NT2/D1 (cell line): ENCODE results near the gene METTL13.

Experiments used
- DNase-seq: peaks from one replicate; pipeline ENCODE4 v3.0.0-alpha.2; 2011; ENCODE audit warnings: low read depth, low spot score
- H3K27me3 ChIP-seq: 2 replicates; pipeline ENCODE4 v1.6.0; 2011; ENCODE audit warnings: mild to moderate bottlenecking; ENCODE audit not compliant: insufficient read length, insufficient read depth
- H3K36me3 ChIP-seq: 2 replicates; pipeline ENCODE4 v1.6.1; 2011; ENCODE audit warnings: mild to moderate bottlenecking, low read length, mixed read lengths; ENCODE audit not compliant: insufficient read depth, insufficient read length
- H3K4me1 ChIP-seq: 2 replicates; pipeline ENCODE4 v1.5.1; 2011; ENCODE audit not compliant: insufficient read depth, insufficient read length
- H3K4me3 ChIP-seq: 2 replicates; pipeline ENCODE4 v1.5.1; 2011; ENCODE audit warnings: low read depth; ENCODE audit not compliant: insufficient read length
- H3K9ac ChIP-seq: 2 replicates; pipeline ENCODE4 v1.6.0; 2011; ENCODE audit warnings: low read depth; ENCODE audit not compliant: insufficient read length
- H3K9me3 ChIP-seq: 2 replicates; pipeline ENCODE4 v1.5.1; 2011; ENCODE audit warnings: mild to moderate bottlenecking, low read length; ENCODE audit not compliant: insufficient read depth
- SUZ12 ChIP-seq: IDR thresholded peaks from 2 replicates; pipeline ENCODE4 v1.6.1; 2011; ENCODE audit not compliant: insufficient read length, insufficient read depth; ENCODE audit errors: extremely low read depth
- YY1 ChIP-seq: IDR thresholded peaks from 2 replicates; pipeline ENCODE4 v1.6.1; 2011; ENCODE audit not compliant: insufficient read length, insufficient read depth
- ZNF274 ChIP-seq: IDR thresholded peaks from 2 replicates; pipeline ENCODE4 v1.6.1; 2011; ENCODE audit warnings: mild to moderate bottlenecking, low read depth, low read length

Gene METTL13

DNA sequence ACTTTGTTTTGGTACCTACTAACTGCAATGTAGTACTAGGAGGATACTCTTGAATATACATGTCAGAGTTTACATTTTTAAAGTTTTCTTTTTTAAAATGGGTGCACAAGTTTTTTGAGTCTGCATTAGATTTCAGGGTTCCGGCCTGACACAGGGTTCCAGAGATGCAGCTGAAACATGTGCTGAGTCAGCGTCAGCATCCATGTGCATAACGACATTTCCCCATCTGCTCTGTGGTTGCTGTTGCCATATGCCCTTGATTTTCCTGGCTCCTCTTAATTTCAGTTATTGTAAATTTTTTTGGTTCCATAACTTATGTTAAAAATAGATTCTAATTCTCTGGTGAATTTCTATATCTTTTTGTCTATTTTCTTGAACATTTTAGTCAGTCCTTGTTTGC, 12.3 kb upstream of the METTL13 start:
- no peak for DNase-seq
- no peak for TF ChIP-seq SUZ12
- TF ChIP-seq ZNF274 = no peak
- TF ChIP-seq YY1 = no peak
- H3K27me3 ChIP-seq = no peaks in the 10 kb centered on the region
- no peak overlapping the region for H3K4me3 ChIP-seq
- no peak overlapping the region for H3K9ac ChIP-seq
- H3K36me3 ChIP-seq = no peaks in the 10 kb centered on the region
- H3K4me1 ChIP-seq = no peaks in the 10 kb centered on the region
- no peaks in the 10 kb centered on the region for H3K9me3 ChIP-seq

DNA sequence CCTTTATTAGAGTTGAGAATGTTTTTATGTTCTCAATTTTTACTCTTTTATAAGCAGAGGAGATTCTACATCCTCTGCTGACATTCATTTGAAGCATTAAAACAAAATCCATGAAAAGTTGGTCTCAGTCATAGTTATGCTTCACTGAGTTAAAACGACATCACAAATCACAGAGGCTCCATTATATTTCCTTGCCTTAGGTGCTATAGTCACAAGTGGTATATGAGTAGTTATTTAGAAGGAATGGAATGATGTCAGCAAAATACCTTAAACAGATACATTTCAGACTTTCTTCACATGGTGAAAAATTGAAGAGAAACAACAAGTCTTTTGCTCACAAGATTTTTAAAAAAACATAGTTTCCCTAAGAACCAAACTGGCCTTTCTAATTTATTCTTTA, 11.7 kb upstream of the METTL13 start:
- TF ChIP-seq ZNF274 (no peak), YY1 (no peak), SUZ12 (no peak)
- no peak for DNase-seq
- Histone ChIP-seq H3K9ac (no peak overlapping the region), H3K9me3 (no peaks in the 10 kb centered on the region), H3K4me3 (no peak overlapping the region), H3K27me3 (no peaks in the 10 kb centered on the region), H3K4me1 (no peaks in the 10 kb centered on the region), H3K36me3 (no peaks in the 10 kb centered on the region)

DNA sequence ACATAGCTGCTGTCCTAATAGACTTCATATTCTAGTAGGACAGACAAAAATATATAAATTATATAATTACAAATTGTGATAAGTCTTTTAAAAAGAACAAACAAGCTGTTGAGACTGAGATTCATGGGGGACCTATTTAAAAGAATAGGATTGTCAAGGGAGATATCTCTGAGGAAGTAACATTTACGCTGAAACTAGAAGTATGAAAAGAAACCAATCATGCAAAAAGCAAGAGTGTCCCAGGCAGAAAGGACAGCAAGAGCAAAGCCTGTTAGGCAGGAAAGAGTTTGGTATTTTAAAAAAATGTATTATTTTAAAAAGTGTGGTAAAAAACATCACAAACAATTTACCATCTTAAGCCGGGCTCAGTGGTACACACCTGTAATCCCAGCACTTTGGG, 9.1 kb upstream of the METTL13 start:
- no peak for DNase-seq
- no peaks in the 10 kb centered on the region for H3K9me3 ChIP-seq
- H3K27me3 ChIP-seq = no peaks in the 10 kb centered on the region
- no peaks in the 10 kb centered on the region for H3K4me1 ChIP-seq
- TF ChIP-seq ZNF274 (no peak), SUZ12 (no peak), YY1 (no peak)
- no peak overlapping the region for H3K9ac ChIP-seq
- no peaks in the 10 kb centered on the region for H3K36me3 ChIP-seq
- no peak overlapping the region for H3K4me3 ChIP-seq

- Histone ChIP-seq H3K27me3 (no peaks in the 10 kb centered on the region), H3K4me1 (peaks cover 6% of the 10 kb centered on the region), H3K9ac (peak overlapping the region; percentile 73), H3K36me3 (peaks cover 30% of the 10 kb centered on the region), H3K4me3 (peak overlapping the region; percentile 45), H3K9me3 (no peaks in the 10 kb centered on the region)
- DNase-seq = no peak
- no peak for TF ChIP-seq SUZ12
- no peak for TF ChIP-seq ZNF274
- TF ChIP-seq YY1 = no peak
These were observed 781 bp upstream of the METTL13 start for GRCh38 chr1:171780583-171781175.

DNA sequence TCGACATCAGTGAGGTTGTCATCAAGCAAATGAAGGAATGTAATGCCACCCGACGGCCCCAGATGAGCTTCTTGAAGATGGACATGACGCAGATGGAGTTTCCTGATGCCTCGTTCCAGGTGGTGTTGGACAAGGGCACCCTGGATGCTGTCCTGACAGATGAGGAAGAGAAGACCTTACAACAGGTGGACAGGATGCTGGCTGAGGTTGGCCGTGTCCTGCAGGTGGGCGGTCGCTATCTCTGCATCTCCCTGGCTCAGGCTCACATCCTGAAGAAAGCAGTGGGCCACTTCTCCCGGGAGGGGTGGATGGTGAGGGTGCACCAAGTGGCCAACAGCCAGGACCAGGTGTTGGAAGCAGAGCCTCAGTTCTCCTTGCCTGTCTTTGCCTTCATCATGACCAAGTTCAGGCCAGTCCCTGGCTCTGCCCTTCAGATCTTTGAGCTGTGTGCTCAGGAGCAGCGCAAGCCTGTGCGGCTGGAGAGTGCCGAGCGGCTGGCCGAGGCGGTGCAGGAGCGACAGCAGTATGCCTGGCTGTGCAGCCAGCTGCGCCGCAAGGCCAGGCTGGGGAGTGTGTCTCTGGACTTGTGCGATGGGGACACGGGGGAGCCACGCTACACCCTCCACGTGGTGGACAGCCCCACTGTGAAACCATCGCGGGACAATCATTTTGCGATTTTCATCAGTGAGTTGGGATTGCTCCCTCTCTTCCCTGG, 2.5 kb downstream of the METTL13 start:
- no peak for TF ChIP-seq ZNF274
- TF ChIP-seq YY1 = no peak
- no peak for TF ChIP-seq SUZ12
- H3K36me3 ChIP-seq = peaks cover 63% of the 10 kb centered on the region
- H3K9ac ChIP-seq = peak overlapping the region; percentile 46
- H3K4me3 ChIP-seq = peak overlapping the region; percentile 8
- no peaks in the 10 kb centered on the region for H3K27me3 ChIP-seq
- H3K4me1 ChIP-seq = peaks cover 6% of the 10 kb centered on the region
- DNase-seq = no peak
- H3K9me3 ChIP-seq = no peaks in the 10 kb centered on the region

DNA sequence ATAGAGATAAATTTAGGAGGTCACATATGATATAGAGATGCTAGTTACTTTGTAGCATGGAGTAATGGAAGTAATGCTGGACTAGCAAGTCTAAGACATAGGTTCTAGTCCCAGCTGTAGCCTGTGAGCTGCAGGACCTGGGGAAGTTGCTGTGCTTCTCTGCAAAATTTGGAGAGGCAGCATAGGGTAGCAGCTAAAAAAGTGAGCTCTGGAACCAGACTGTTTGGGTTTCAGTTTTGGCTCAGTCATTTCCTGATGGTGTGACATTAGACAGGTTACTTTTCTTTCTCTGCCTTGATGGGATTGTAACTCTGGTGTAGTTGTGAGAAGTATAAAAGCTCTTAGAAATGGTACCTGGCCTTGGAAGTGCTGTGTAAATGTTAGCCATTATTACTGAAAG, 3.3 kb downstream of the METTL13 start:
- Histone ChIP-seq H3K9me3 (no peaks in the 10 kb centered on the region), H3K27me3 (no peaks in the 10 kb centered on the region), H3K4me3 (no peak overlapping the region), H3K9ac (no peak overlapping the region), H3K36me3 (peaks cover 71% of the 10 kb centered on the region), H3K4me1 (peaks cover 6% of the 10 kb centered on the region)
- TF ChIP-seq ZNF274 (no peak), SUZ12 (no peak), YY1 (no peak)
- no peak for DNase-seq

- Histone ChIP-seq H3K4me3 (no peak overlapping the region), H3K9me3 (no peaks in the 10 kb centered on the region), H3K36me3 (peaks cover 81% of the 10 kb centered on the region), H3K4me1 (peaks cover 6% of the 10 kb centered on the region), H3K9ac (no peak overlapping the region), H3K27me3 (no peaks in the 10 kb centered on the region)
- no peak for DNase-seq
- no peak for TF ChIP-seq YY1
- TF ChIP-seq ZNF274 = no peak
- no peak for TF ChIP-seq SUZ12
These were observed 4.3 kb downstream of the METTL13 start for GRCh38 chr1:171785766-171786165.
